Gastrocnemius medialis (tissue), 4 donors: ENCODE measurements around the gene WNK2. TPM values are rescaled to one million over a fixed set of nuclear protein-coding genes. Genes with fewer than 3 reads are reported as not detected.

ENCODE experiments used
- ATAC-seq, 2 donors: fragments of 150-250 bp; one replicate each; pipeline ENCODE4 v1.9.1; 2016
- DNase-seq, 2 donors: peaks; one replicate each; pipeline ENCODE4 v3.0.0-alpha.2; 2019
- H3K27ac ChIP-seq, 4 donors: fragments of 200-600 bp; sonication (generic); 1 replicate in 1 of 4; 2 replicates in 3 of 4; pipeline ENCODE4 v1.5.1; 2016 to 2018; ENCODE audit warnings: mild to moderate bottlenecking in 2 of 4, moderate library complexity in 1 of 4
- H3K27me3 ChIP-seq, 3 donors: fragments of 200-600 bp; sonication (generic) in 2 of 3; 1 replicate in 1 of 3; 2 replicates in 2 of 3; pipeline versions ENCODE4 v1.5.1 to v1.6.0; 2016 to 2019; ENCODE audit warnings: mild to moderate bottlenecking in 1 of 3, moderate library complexity in 1 of 3
- H3K36me3 ChIP-seq, 2 donors: fragments of 200-600 bp; sonication (generic) in 1 of 2; one replicate each; pipeline ENCODE4 v1.5.1; 2017 to 2018
- H3K4me1 ChIP-seq, 2 donors: fragments of 200-600 bp; sonication (generic) in 1 of 2; one replicate each; pipeline ENCODE4 v1.5.1; 2016 to 2017; ENCODE audit warnings: mild to moderate bottlenecking in 2 of 2
- H3K4me3 ChIP-seq, 4 donors: fragments of 200-600 bp; sonication (generic) in 3 of 4; 1 replicate in 1 of 4; 2 replicates in 3 of 4; pipeline ENCODE4 v1.5.1; 2016 to 2019; ENCODE audit warnings: mild to moderate bottlenecking in 2 of 4
- H3K9me3 ChIP-seq, 3 donors: fragments of 200-600 bp; sonication (generic) in 2 of 3; 1 replicate in 1 of 3; 2 replicates in 2 of 3; pipeline ENCODE4 v1.5.1; 2016 to 2019
- POLR2A ChIP-seq, 2 donors: fragments of 450-650 bp; IDR thresholded peaks; one replicate each; pipeline ENCODE4 v1.6.1; 2017; ENCODE audit warnings: antibody characterized with exemption in 2 of 2, mild to moderate bottlenecking in 2 of 2, moderate library complexity in 2 of 2
- in situ Hi-C, 4 donors: fragments of 200-750 bp; cut with MboI; loops; one replicate each; pipeline versions ENCODE4 v1.15.0 to v1.8.0; 2017; ENCODE audit warnings: low sequenced_read_pairs in 4 of 4
- intact Hi-C: fragments of 100-400 bp; cut with DNase I; formaldehyde crosslinking; loops from one replicate; pipeline ENCODE4 v1.15.1; 2023; ENCODE audit warnings: low total_unique reads
- total RNA-seq, 4 donors: library from RNA; depleted of rRNA; stranded (reverse); fragments of >200 nt; gene quantifications; one replicate each; pipeline versions ENCODE4 v1.1.0 to v1.2.3, GENCODE V29; 2016
- TF ChIP-seq, protein P1 (sequence below), 5 experiments: fragments of 450-650 bp in 3 of 5; fragments of 200-600 bp in 2 of 5; sonication (generic) in 2 of 5; IDR thresholded peaks in 4 of 5; conservative IDR thresholded peaks in 1 of 5; 1 replicate in 4 of 5; 2 replicates in 1 of 5; pipeline ENCODE4 v1.5.1; 2016 to 2019; ENCODE audit warnings: antibody characterized with exemption in 5 of 5, mild to moderate bottlenecking in 3 of 5, moderate library complexity in 3 of 5

WNK2 gene
- total RNA-seq, 4 donors from 2014 or later, result 11.3 to 43.0 (median 24.7) TPM

DNA sequence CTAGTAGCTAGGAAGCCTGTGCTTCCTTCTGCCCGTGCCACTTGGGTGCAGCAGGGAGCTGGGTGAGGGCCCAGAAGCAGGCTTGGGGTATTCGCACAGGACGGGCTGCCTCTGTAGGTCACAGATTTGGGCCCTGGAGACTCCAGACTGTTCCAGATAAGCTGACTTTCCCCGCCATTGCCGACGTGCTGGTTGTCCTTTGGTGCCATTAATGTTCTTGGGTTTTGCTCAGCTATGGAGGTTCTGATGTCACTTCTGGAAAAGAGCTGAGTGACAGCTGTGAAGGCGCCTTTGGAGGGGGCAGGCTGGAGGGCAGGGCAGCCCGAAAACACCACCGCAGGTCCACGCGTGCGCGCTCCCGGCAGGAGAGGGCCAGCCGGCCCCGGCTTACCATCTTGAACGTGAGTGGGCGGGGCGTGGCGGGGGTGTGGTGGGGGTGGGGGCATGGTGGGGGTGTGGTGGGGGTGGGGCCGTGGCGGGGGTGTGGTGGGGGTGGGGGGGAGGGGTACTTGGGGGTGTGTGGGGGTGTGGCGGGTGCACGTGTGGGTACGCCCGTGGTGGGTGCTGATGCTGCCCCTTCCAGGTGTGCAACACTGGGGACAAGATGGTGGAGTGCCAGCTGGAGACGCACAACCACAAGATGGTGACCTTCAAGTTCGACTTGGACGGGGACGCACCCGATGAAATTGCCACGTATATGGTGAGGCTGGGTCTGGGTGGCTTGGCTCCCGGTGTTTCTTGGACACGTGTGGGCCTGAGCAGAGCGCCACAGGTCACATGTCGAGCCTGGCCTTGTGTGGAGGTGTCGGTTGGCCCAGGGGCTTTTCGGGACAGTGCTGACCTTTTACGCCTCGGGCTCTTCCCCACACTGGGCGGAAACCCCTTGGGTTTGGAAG, 79.6 kb downstream of the WNK2 start:
- Histone ChIP-seq H3K4me3 (no peak overlapping the region), H3K27ac (peak overlapping the region in 2 of 4 donors; percentile 67 to 84), H3K9me3 (no peaks in the 10 kb centered on the region), H3K27me3 (no peaks in the 10 kb centered on the region), H3K4me1 (peaks cover 23 to 35% of the 10 kb centered on the region in 2 donors), H3K36me3 (peaks cover 0 to 5% of the 10 kb centered on the region in 2 donors)
- in situ Hi-C loops, result no loop called here
- intact Hi-C loops, result loop anchor here (5.0 kb wide), 1 partner anchor 39 kb away; no protein-coding TSS in a partner anchor
- TF ChIP-seq, protein P1, sequence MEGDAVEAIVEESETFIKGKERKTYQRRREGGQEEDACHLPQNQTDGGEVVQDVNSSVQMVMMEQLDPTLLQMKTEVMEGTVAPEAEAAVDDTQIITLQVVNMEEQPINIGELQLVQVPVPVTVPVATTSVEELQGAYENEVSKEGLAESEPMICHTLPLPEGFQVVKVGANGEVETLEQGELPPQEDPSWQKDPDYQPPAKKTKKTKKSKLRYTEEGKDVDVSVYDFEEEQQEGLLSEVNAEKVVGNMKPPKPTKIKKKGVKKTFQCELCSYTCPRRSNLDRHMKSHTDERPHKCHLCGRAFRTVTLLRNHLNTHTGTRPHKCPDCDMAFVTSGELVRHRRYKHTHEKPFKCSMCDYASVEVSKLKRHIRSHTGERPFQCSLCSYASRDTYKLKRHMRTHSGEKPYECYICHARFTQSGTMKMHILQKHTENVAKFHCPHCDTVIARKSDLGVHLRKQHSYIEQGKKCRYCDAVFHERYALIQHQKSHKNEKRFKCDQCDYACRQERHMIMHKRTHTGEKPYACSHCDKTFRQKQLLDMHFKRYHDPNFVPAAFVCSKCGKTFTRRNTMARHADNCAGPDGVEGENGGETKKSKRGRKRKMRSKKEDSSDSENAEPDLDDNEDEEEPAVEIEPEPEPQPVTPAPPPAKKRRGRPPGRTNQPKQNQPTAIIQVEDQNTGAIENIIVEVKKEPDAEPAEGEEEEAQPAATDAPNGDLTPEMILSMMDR (IDR thresholded peaks at IDR 0.05 in 4 of 5, conservative IDR thresholded peaks at IDR 0.05 in 1 of 5), result no peak
- TF ChIP-seq POLR2A (IDR thresholded peaks at IDR 0.05), result no peak
- DNase-seq (no peak), ATAC-seq (no peak)

DNA sequence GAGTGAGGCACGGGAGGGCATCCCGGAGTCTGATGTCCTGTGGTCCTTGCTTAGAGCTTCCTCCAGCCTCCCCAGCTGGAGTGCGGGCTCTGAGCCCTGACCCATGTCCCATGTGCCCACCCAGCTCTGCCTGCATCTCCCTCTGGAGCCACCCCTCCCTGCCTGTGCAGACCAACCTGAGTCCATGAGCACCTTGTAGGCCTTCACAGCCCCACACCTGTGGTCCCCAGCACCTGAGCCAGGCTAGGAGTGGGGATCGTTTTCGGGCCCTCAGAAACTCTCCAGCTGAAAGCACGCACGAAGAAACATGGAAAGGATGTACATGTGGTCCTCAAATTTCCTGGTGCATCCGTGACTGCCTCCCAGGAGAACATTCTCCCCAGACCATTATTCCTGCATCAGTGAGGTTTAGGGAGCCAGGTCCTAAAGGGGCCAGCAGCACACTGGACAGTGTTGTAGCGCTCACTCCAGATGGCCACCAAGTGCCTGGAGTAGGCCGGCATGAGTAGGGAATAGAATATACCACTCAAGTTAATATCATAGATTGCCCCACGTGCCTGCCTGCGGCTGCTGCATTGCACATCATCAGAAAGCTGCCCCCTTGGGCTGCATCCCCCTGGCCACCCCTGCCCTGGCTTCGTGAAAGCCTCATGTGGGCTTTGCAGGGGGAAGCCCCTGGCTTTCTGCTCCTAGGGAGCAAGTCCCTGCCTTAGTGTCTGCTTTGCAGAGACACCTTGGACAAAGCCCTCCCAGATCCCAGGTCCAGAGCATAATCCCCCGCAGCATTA, 80.6 kb downstream of the WNK2 start:
- Histone ChIP-seq H3K4me1 (peaks cover 17 to 34% of the 10 kb centered on the region in 2 donors), H3K27ac (peak overlapping the region in 1 of 4 donors; percentile 49), H3K27me3 (no peaks in the 10 kb centered on the region), H3K9me3 (no peaks in the 10 kb centered on the region), H3K36me3 (peaks cover 0 to 5% of the 10 kb centered on the region in 2 donors), H3K4me3 (no peak overlapping the region)
- in situ Hi-C loops, result no loop called here
- ATAC-seq (no peak), DNase-seq (no peak)
- intact Hi-C loops, result loop anchor here (5.0 kb wide), 1 partner anchor 38 kb away; no protein-coding TSS in a partner anchor
- TF ChIP-seq, protein P1 (IDR thresholded peaks at IDR 0.05 in 4 of 5, conservative IDR thresholded peaks at IDR 0.05 in 1 of 5), result no peak
- TF ChIP-seq POLR2A (IDR thresholded peaks at IDR 0.05), result no peak

DNA sequence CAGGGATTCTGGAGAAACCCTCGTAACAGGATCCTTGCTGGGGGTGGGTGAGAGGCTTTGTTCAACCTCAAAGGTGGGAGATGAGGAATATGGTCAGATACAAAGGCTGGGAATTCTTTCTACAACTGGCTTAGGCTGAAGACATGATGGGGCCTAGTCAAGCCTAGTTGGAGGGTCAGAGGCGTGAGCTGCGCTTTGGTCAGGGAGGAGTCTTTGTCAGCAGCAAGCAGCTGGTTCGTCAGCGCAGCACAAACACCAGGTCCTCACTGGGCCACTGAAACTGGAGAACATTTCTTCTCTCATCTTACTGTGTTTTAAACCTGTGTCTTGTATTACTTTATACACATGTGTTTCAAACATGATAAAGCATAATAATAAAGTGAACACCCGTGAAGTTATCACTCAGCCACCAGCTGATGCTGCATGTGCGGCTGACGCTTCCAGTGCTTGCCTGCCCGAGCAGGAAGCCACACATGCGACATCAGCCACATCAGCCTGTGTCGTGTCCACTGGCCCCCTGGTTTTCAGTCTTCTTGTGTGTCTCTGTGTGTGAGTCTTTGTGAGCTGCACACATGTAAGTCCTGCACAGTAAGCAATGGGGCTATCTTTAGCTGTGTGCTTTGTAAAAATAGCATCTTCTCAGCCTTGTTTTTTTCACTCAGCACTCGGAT, 81.5 kb downstream of the WNK2 start:
- in situ Hi-C loops, result no loop called here
- Histone ChIP-seq H3K4me3 (no peak overlapping the region), H3K27ac (peak overlapping the region in 1 of 4 donors; percentile 49), H3K27me3 (no peaks in the 10 kb centered on the region), H3K36me3 (peaks cover 0 to 5% of the 10 kb centered on the region in 2 donors), H3K4me1 (peaks cover 17 to 34% of the 10 kb centered on the region in 2 donors), H3K9me3 (no peaks in the 10 kb centered on the region)
- ATAC-seq, result no peak
- TF ChIP-seq POLR2A (IDR thresholded peaks at IDR 0.05), result no peak
- TF ChIP-seq, protein P1 (IDR thresholded peaks at IDR 0.05 in 4 of 5, conservative IDR thresholded peaks at IDR 0.05 in 1 of 5), result no peak
- DNase-seq, result no peak
- intact Hi-C loops, result no loop called here

DNA sequence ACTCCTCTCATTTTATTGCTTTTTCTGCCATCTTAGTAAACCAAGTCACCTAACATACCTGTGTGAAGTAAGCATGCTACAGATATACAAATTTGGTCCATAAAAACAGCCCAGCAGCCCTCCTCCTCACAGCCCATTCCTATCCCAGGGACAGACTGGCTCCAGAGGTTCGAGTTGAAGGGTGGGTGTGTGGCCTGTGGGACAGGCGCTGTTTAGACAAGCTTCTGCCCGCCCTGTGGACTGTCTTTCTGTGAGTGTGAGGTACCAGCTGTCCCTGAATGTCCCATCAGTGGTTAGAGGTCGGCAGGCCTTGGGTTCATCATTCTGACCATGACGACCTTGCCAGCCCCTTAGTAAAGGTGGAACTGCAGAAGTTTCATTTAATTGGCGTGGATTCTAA, 82.0 kb downstream of the WNK2 start:
- Histone ChIP-seq H3K4me1 (peaks cover 17 to 34% of the 10 kb centered on the region in 2 donors), H3K9me3 (no peaks in the 10 kb centered on the region), H3K27me3 (no peaks in the 10 kb centered on the region), H3K27ac (peak overlapping the region in 1 of 4 donors; percentile 49), H3K36me3 (peaks cover 0 to 5% of the 10 kb centered on the region in 2 donors), H3K4me3 (no peak overlapping the region)
- in situ Hi-C loops, result no loop called here
- ATAC-seq (no peak), DNase-seq (no peak)
- no peak for TF ChIP-seq POLR2A (IDR thresholded peaks at IDR 0.05)
- TF ChIP-seq, protein P1 (IDR thresholded peaks at IDR 0.05 in 4 of 5, conservative IDR thresholded peaks at IDR 0.05 in 1 of 5), result no peak
- intact Hi-C loops, result no loop called here
